GM12865 (cell line): ENCODE data around the gene LIPG.
"Not testable (repeated sequence)": the region's sequence is repeated elsewhere in the genome, so short reads cannot be mapped to it uniquely, and the experiment has no call there.

Experiments used
- DNase-seq: peaks from one replicate; pipeline ENCODE4 v3.0.0; 2010; ENCODE audit warnings: low read depth
- H3K4me3 ChIP-seq: 2 replicates; pipeline ENCODE4 v1.5.1; 2011; ENCODE audit warnings: mild to moderate bottlenecking, low read depth, low read length, control low read depth
- CTCF ChIP-seq: IDR thresholded peaks from 2 replicates; pipeline ENCODE4 v1.5.1; 2011; ENCODE audit warnings: low read length, control low read depth, low read depth, inconsistent platforms; ENCODE audit not compliant: insufficient read depth; ENCODE audit errors: missing control alignments

The LIPG gene

DNA sequence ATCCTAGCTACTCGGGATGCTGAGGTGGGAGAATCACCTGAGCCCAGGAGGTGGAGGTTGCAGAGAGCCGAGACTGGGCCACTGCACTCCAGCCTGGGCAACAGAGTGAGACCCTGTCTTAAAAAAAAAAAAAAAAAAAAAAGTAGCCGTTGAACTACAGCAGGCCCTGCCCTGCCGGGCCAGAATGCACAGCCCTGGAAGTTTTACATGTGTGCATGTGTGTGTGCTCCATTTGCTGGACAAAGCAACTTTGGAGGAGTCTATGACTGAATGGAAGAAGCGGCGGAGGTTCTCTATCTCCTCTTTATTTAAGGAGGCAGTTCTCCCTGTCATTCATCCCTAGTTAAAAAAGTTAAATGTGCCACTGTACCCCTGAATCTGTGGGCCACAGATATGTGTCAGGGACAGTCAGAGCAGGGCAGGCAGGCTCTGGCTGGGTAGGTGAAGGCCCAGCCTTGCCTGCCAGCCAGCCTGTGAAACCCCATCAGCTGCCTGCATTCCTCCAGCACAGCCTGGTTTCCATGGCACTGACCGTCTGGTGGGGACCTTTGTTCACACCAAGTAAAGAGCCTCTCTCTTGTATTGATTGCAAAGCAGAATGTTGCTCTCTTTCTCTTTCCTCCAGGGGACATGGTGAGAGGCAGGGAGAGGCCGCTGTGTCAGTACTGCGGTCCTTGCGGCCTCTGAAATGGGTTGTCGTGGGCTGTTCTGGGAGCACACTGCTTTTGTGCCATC is 10.9 kb downstream of the LIPG start:
- no peak for TF ChIP-seq CTCF
- no peak for DNase-seq
- H3K4me3 ChIP-seq = no peak overlapping the region

GRCh38 chr18:49573835-49574234 is 12.0 kb downstream of the LIPG start:
- TF ChIP-seq CTCF = no peak
- no peak overlapping the region for H3K4me3 ChIP-seq
- no peak for DNase-seq

GRCh38 chr18:49579041-49579440 is 17.2 kb downstream of the LIPG start:
- DNase-seq = not testable (repeated sequence)

DNA sequence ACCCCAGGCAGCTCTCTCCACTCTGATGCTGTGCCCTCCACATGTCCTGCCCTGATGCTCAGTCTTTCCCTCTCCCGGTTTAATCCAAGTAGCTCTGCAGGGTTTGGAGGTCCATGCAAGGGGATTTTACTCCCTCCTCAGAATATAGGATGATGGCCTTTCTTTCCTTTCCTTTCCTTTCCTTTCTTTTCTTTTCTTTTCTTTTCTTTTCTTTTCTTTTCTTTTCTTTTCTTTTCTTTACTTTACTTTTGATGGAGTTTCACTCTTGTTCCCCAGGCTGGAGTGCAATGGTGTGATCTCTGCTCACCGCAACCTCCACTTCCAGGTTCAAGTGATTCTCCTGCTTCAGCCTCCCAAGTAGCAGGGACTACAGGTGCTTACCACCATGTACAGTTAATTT is 17.7 kb downstream of the LIPG start:
- not testable (repeated sequence) for H3K4me3 ChIP-seq, DNase-seq

More at GRCh38 chr18:49579041-49579440, 17.2 kb downstream of the LIPG start:
- not testable (repeated sequence) for H3K4me3 ChIP-seq

DNA sequence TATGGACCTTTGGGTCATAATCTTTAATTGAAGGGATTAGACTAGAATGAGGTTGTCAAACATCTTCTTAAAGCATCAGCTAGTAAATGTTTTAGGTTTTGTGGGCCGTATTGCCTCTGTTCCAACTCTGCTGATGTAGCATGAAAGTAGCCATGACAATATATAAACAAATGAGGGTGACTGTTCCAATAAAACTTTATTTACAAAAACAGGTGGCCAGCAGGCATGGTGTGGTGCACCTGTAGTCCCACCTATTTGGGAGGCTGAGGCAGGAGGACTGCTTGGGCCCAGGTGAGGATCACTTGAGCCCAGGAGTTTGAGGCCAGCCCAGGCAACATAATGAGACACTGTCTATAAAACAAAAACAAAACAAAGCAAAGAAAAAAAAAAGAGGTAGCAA is 18.4 kb downstream of the LIPG start:
- H3K4me3 ChIP-seq = no peak overlapping the region
- DNase-seq = no peak
- no peak for TF ChIP-seq CTCF

DNA sequence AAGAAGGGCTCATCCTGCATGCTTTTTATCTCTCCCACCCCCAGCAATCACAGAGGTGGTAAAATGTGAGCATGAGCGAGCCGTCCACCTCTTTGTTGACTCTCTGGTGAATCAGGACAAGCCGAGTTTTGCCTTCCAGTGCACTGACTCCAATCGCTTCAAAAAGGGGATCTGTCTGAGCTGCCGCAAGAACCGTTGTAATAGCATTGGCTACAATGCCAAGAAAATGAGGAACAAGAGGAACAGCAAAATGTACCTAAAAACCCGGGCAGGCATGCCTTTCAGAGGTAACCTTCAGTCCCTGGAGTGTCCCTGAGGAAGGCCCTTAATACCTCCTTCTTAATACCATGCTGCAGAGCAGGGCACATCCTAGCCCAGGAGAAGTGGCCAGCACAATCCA is 19.5 kb downstream of the LIPG start:
- no peak overlapping the region for H3K4me3 ChIP-seq
- no peak for TF ChIP-seq CTCF
- no peak for DNase-seq

GRCh38 chr18:49582579-49582978 is 20.7 kb downstream of the LIPG start:
- no peak overlapping the region for H3K4me3 ChIP-seq
- no peak for DNase-seq
- no peak for TF ChIP-seq CTCF

GRCh38 chr18:49584394-49584793 is 22.5 kb downstream of the LIPG start:
- no peak for DNase-seq
- no peak overlapping the region for H3K4me3 ChIP-seq
- TF ChIP-seq CTCF = no peak

GRCh38 chr18:49584951-49585350 is 23.1 kb downstream of the LIPG start:
- not testable (repeated sequence) for H3K4me3 ChIP-seq, DNase-seq
